ENCODE data around the gene TRIM73.
"Not testable (repeated sequence)": the region's sequence is repeated elsewhere in the genome, so short reads cannot be mapped to it uniquely, and the experiment has no call there.

The TRIM73 gene

DNA sequence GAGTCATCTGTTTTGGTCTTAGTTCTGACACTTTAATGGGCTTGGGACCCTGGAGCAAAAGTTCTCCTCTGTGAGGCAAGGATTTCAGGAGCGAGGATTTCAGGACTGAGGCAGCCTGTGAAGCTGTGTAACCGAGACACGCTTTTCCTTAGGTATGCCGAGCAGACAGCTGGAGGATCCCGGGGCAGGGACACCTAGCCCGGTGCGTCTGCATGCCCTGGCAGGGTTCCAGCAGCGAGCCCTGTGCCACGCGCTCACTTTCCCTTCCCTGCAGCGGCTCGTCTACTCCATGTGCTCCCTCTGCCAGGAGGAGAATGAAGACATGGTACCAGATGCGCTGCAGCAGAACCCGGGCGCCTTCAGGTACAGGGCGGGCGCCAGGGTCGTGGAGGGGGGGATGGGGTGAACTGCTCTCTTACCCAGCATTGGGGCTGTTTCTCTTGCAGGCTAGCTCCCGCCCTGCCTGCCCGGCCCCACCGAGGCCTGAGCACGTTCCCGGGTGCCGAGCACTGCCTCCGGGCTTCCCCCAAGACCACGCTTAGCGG lies 20.5 kb downstream of the TRIM73 start:
- not testable (repeated sequence) for DNase-seq

DNA sequence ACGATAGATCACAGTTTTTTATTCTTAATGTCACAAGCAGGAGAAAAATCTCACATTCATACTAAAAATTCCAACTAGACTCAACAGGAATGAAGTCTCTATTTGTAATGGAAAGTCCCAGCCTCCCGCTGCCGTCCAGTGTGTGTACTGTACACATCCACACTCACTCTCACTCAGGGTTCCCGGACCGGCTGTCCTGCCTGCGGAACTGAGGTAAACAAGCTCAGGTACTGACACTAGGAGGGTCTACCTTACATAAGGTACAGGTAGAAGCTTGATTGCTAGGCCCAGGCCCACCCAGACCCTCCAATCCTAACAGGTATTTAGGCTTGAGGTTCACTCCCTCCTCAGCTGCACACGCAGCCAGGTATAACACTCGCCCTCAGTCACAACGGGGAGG lies 21.4 kb downstream of the TRIM73 start:
- not testable (repeated sequence) for DNase-seq

DNA sequence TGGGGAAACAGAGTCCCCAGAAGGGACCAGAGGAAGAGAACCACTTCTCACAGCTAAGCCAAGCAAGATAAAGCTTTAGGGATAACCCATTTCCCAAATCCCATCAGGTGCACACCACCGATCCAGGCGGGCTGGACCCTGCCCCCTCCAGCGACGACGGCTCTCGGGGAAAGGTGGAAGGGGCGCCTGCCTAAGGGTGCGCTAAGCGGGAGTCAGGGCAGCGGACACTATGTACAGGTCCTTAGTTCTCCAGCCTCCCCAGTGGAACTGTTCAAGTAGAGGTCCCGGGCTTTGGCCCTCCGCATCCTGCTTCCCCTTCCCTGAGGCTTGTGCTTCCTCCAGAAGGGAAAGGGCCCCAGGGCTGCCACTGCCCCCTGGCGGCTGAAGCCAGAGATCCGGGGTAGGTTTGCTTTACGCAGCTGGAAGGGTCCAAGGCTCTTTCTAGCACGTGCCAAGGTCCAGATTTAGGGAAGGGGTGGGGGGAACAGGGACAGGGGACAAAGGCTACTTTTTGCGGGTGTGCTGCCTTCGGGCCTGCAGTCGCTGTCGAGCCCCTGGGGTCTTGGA lies 22.9 kb downstream of the TRIM73 start:
- not testable (repeated sequence) for DNase-seq

DNA sequence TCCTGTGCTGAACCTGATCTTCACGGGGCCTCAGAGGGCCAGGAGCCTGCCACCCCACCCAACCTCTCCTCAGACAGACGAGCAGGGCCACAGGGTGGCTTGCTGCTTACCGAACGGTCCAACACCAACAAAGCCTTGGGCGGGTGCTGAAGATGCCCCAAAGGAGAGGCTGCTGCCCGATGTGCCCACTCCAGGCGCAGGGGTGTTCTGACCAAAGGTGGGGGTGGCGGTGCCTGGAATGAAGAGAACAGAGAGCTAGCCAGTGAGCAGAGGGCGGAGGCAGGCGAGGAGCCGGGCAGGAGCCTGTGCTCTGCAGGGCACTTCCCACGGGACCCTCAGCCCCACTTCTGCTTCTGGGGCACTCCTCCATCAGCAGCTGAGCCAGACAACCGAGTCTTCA lies 23.8 kb downstream of the TRIM73 start:
- not testable (repeated sequence) for DNase-seq

DNA sequence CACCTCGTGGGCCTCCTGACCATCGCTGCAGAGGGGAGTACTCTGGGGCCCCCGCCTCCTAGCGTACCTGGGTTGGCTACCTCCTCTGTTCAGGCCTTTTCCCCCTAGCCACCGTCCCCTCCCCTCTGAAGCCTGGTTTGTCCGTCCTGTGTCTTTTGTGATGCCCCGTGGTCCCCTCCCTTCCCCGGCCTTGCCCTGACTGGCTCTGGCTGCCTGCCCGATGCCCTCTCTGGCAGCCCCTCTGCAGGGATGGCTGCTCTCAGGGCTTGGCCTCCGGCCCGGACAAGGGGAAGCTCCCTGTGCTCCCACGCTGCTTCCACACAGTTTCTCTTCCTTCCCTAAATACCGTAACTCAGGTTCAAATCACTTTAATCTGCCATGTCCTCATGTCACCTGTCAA lies 24.3 kb downstream of the TRIM73 start:
- DNase-seq: not testable (repeated sequence)

DNA sequence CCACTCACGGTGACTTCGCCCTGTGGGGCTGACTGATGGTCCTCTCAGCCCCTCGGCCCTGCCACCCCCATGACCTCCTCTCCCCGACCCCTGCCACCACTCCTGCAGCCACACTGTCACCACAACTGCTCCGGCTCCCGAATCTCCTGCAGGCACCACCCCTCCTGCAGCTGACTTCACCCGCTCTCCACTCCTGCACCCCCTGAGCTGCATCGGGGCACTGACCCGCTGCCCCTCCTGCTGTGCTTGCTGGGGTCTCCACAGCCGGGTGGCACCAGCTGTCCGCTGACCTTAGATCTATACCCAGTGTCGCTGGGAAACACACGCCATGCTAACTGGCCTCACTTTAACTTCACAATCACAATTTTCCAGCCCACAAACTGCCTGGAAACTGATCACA lies 24.7 kb downstream of the TRIM73 start:
- not testable (repeated sequence) for DNase-seq

DNA sequence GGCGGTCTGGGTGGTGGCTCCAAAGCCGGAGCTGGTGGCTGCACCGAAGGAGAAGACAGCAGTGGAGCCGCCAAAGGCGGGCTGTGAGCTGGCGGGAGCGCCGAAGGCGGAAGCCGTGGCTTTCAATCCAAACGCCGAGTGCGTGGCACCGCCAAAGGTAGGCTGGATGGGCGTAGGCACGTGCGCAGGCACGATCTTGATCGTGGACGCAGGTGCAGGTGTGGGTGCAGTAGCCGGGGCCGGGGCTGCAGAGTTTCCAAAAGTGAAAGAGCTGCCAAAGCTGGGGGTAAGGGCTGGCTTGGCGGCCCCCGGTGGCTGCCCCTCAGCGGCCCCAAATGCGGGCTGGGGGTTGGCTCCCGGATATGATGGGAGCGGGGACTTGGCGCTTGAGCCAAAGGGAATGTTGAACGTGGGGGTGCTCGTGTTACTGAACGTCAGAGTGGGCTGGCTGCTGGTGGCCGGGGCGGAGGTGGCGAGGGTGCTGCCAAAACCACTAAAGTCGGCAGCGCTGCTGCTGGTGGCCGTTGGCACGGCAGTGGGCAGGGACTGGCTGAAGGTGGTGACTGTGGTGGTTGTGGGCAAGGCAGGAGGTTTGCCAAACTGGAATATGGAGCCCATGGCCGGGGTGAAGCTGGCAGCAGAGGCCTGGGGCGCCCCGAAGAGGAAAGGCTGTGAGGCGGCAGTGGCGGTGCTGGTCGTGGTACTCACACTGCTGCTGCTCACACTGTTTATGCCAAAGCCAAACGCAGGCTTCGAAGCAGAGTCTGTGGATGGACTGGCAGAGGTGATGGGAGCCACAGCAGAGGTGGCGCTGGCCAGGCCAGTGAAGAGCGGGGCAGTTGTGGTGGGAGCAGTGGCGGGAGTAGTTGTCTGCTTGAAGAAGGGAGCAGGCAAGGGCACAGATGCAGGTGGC lies 26.6 kb downstream of the TRIM73 start:
- DNase-seq: not testable (repeated sequence)

DNA sequence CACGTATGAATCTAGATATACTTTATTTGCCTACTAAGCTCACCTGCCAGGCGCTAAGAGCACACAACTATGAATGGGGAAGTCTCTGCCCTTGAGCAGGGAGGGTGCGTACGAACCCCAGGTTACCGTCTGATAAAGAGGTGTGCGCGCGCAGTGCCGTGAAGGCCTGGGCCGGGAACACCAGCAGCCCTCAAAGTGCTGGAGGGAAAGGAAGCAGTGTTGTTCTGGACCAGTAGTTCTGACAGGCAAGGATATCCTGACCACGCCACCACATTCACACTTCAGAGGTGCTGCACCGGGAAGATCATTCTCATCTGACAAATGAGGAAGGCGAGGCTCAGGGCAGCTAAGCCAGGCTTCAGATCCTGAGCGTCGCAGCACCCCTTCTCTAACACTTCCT lies 28.1 kb downstream of the TRIM73 start:
- DNase-seq: not testable (repeated sequence)

DNA sequence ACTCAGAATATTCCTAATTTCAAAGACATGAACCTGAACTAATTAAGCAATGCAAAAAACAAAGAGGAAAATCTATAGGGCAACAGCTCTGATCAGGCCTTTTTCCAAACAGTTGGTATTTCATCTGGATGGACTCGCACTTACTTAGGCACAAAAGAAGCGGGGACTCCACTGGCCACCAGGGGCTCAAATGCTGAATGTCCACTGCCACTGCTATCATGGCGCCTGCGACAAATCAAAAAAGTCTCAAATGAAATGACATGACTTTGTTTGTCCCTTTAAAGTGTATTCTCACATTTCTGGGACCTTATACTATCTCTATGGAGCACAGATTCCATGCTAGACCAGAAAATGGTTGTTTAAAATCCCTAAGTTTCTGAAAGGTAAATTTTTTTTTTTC lies 43.6 kb downstream of the TRIM73 start:
- not testable (repeated sequence) for DNase-seq

DNA sequence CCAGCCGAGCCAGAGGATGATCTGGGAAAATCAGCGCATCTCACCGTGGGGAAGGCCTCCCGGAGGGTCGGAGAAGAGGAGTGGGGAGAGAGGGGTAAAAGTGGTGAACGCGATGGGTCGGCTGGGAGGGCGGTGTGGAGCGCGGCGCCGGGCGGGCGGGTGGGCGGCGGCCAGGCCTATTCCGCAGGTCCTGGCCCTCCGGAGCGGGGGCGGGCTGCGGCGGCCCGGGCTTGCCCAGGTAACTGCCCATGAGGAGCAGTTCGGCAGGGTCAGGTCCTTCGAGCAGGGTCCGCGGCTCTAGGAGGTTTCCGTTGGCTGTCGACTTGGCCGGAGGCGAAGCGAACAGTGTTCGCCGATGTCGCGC lies 46.7 kb downstream of the TRIM73 start:
- not testable (repeated sequence) for DNase-seq

DNA sequence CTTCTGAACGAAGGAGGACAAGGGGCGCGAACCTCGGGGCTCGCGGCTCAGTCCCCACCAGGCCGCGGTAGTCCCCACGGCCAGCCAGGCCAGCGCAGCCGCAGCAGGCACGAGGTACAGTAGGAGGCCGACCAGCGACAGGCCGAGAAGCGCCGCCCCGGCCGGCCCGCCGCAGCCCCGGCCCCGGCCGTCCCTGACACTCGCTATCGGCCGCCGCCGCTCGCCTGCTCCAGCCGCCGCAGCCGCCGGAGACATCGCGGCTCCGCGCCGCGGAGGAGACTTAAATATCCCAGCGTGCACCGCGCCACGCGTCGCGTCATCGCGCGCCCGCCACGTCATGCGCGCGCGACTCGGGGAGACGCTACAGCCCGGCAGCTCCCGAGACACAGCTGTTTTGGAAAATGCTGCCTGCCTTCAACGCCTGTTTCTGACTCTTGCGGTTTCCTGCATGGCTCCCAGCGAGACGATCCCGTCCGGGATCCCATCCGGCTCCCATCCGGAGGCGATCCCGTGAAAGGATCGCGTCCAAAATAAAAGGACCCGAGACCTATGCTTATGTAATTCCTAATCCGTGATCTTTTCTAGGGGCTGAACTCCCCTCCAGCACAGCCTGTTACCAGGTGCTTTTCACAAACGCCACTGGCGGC lies 47.2 kb downstream of the TRIM73 start:
- not testable (repeated sequence) for DNase-seq

DNA sequence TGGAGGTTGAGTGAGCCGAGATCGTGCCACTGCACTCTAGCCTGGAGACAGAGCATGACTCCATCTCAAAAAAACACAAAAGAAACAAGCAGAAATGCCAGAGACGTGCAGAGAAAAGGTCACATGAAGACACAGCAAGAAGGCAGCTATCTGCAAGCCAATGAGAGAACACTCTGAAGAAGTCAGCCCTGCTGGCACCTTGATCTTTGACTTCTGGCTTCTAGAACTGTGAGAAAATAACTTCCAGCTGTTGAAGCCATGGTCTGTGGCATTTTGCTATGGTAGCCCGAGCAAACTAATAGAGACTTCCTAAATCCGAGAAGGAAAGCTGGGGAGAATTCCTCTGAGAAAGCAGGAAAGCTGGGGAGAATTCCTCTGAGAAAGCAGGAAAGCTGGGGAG lies 54.5 kb downstream of the TRIM73 start:
- DNase-seq: not testable (repeated sequence)

DNA sequence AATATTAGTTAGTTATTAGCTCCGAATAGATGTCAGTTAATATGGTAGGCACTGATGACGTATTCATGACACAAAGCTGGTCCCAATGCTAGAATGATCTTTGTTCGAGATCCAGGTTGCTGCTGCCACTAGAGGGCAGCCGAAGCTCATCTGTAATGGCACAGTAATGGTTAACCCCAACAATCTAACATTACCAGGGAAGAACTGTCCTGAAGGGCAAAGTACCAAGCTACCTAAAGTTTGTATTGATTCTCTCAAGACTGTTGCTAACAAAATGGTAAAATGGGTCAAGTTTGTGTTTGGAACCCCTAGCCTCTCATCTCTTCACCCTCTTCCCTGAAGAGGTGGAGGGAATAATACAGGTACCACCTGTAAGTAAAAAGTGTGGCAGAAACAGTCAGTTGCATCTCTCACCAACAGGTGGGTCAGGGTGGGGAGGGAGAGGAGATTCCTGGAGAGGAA lies 57.1 kb downstream of the TRIM73 start:
- not testable (repeated sequence) for DNase-seq
